GM19193 (cell line): ENCODE data around the gene SIK3.

Experiments used
- POLR2A ChIP-seq: IDR thresholded peaks from 4 replicates; pipeline ENCODE4 v1.6.1; 2011; ENCODE audit not compliant: insufficient read depth, insufficient read length; ENCODE audit errors: extremely low read depth

Gene SIK3

GRCh38 chr11:117037975-117038350 lies 60.3 kb downstream of the SIK3 start:
- TF ChIP-seq POLR2A: no peak

DNA sequence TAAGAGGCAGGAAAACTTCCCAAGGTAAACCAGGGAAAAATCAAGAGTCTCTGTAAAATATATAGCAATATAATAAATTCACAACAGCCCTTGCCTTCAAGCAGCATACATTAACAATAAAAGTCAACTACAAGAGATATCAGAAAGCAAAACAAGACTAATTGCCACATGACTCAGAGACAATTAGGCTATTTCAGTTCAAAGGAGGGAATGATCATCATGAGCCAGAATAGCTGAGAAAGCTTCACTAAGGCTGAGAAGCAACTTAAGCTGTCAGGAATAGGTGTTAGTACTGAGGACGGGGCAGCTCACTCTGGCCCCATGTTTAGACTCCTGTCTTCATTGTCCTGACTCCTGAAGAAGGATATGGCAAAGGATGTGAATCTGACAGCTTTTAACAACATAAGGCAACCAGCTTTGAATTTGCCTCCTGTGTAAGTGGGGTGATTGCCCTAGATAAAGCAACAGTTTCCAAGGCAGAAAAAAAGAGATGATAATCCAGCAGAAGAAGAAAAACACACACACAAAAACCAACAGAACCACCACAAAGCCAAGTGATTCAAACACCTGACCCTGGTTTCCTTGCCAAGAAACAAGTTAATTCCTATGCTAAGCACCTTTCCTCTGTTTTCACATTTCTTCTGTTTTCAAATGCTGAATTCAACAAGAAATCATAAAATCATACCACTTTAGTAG lies 60.8 kb downstream of the SIK3 start:
- TF ChIP-seq POLR2A: no peak

- no peak for TF ChIP-seq POLR2A
Observed at GRCh38 chr11:117034901-117035300, 63.3 kb downstream of the SIK3 start.

DNA sequence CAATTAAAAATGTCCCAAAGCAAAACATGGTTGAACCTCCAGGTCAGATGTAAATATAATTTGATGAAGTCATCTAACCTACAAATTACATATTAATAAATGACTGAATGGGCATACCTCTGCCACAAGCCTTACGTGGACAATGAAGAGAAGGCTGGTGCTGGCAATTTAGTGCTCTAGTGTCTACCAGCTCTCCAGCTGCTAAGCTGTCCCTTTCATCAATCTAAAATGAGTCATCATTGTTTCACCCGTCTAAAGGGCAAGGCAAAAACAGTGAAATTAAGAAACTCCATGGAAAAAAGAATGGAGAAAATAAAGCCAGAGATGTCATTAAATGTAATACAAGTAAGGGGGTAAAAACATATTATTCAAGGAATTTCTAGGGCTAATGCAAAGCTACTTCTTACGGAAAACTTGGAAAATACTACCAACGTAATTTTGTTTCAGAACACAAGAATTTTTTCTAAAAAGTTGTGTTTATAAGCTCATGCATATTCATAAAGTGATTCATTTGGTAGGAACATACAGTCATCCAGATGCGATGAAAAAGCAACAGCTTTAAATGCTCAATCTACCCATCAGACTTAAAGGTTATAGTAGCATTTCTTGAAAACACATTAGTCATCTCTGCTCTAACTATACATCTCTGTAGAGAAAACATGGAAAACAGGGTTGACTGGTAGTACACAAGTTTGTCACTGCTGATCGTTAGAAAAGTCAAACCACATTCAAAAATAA lies 71.5 kb downstream of the SIK3 start:
- no peak for TF ChIP-seq POLR2A

GRCh38 chr11:117023178-117023577 lies 75.0 kb downstream of the SIK3 start:
- TF ChIP-seq POLR2A: no peak

- TF ChIP-seq POLR2A: no peak
Observed at GRCh38 chr11:117022526-117022925, 75.7 kb downstream of the SIK3 start.

DNA sequence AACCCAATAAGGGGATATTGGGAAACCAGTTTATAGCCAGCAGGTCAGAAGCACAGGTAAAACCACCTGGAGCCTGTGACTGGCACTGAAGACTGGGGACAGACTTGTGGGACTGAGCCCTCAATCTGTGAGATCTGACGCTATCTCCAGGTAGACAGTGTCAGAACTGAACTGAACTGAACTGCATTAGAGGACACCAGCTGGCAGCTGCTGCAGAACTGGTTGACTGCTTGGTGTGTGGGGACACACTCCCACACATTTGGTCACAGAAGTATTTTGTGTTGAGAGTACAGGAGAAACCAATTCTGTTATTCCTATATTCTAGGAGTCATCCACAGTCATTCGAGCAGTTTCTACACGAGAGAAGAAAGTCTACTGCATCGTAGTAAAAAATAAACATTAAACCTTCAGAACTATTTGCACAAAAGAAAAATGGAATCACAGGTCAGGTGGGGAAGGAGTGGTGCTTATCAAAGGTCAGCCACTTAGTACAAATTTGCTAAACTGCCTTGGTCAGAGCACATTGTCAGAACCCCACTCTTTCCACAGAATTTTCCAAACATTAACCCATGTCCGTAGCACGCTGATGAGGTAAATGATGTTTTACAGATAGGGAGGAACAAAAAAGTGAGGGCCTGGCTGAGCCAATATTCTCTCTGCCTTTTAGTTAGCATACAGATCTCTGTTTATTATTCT lies 77.2 kb downstream of the SIK3 start:
- no peak for TF ChIP-seq POLR2A

DNA sequence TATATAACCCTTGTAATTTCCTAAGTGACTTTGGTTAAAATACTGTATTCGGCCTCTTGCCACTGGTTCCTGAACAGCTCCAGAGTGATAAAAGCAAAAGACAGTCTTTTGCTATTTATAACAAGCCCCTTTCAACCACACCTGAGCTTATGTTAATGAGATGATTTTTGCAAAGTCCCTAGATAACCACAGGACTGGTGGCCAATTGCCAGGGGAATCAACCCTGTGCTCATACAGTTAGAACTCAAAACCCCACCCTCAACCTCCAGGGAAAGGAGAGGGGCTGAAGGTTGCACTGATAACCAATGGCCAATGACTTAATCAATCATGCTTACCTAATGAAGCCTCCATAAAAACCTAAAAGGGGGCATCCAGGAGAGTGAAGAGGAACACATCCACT lies 77.9 kb downstream of the SIK3 start:
- TF ChIP-seq POLR2A: no peak

DNA sequence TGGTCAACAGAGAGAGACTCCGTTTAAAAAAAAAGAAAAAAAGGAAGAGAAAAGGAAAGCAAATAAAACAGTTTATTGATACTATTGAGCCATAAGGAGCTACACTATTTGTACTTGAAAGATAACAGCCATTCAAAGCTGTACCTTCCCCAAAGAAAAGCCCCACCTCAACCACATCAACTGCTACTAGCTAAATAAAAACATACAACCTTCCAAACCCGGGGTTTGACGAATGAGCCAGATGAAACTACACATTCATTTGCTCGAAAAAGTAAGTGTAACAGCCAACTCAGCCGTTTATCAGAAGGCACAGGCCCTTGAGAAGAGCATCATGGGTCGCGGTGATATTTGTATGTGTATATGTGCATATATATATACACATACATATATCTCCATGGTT lies 78.4 kb downstream of the SIK3 start:
- no peak for TF ChIP-seq POLR2A

DNA sequence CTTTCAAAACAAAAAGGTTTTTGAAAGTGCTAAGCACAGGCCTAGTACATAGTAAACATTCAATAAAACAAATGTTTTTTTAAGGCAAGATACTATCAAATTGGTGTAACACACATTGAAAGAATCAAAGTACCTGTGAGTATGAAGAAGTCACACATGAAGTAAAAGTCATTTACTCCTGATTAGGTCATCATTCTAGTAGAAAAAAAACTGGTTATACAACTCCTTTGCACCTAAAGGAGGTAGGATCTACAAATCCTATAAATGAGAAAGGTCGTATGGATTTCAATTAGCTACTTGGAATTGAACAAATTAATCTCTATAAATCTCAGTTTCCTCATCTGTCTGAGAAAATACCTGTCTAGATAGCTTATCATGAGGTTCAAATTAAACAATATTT lies 80.8 kb downstream of the SIK3 start:
- no peak for TF ChIP-seq POLR2A

GRCh38 chr11:117016747-117017146 lies 81.5 kb downstream of the SIK3 start:
- no peak for TF ChIP-seq POLR2A

DNA sequence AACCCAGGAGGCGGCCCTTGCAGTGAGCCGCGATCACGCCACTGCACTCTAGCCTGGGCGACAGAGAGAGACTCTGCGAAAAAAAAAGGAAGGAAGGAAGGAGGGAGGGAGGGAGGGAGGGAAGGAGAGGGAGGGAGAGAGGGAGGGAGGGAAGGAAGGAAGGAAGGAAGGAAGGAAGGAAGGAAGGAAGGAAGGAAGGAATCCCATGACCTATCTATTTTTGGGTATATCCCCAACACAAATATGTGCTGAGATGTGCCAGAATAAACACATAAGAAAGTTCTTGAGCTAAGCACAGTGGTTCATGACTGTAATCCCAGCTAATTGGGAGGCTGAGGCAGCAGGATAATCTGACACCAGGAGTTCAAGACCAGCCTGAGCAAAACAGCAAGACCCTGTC lies 82.0 kb downstream of the SIK3 start:
- TF ChIP-seq POLR2A: no peak

- TF ChIP-seq POLR2A: no peak
Observed at GRCh38 chr11:117011541-117011898, 86.7 kb downstream of the SIK3 start.

- no peak for TF ChIP-seq POLR2A
Observed at GRCh38 chr11:117010808-117011540, 87.3 kb downstream of the SIK3 start.

- TF ChIP-seq POLR2A: no peak
Observed at GRCh38 chr11:117009905-117010605, 88.2 kb downstream of the SIK3 start.
